ENCODE data around the gene ABHD12B. TPM values are rescaled to one million over a fixed set of nuclear protein-coding genes. Genes with fewer than 3 reads are reported as not detected.

ABHD12B gene
- total RNA-seq, 1 experiment from 2014 or later = 0.37 TPM

- Histone ChIP-seq H3K27me3 (replicated peaks; ENCODE audit: insufficient read depth, low read depth, low read length, poor library complexity) (no peaks in the 10 kb centered on the region), H3K4me1 (ENCODE audit: insufficient read depth, low read length, poor library complexity, severe bottlenecking) (no peaks in the 10 kb centered on the region), H3K4me3 (ENCODE audit: low read depth, low read length, poor library complexity, severe bottlenecking) (no peak overlapping the region), H3K27ac (ENCODE audit: low read depth, low read length, poor library complexity, severe bottlenecking) (no peak overlapping the region), H3K9me3 (ENCODE audit: low read depth, low read length, poor library complexity, severe bottlenecking) (no peaks in the 10 kb centered on the region), H3K36me3 (ENCODE audit: insufficient read depth, low read length, poor library complexity, severe bottlenecking) (no peaks in the 10 kb centered on the region)
- POLR2A ChIA-PET (ENCODE audit: low non-redundant PET) = no interaction called here
- TF ChIP-seq EZH2 (IDR thresholded peaks at IDR 0.05; ENCODE audit: borderline replicate concordance, low read depth, low read length, poor library complexity, severe bottlenecking) = no peak
- TF ChIP-seq CTCF (conservative IDR thresholded peaks at IDR 0.05; ENCODE audit: low read depth, low read length) = no peak
- intact Hi-C loops (cut with micrococcal nuclease; ENCODE audit: unreplicated experiment) = no loop called here
- CTCF ChIA-PET = no interaction called here
- no TSS peak for BruUV-seq (replicated peaks)
- DNase-seq (ENCODE audit: low spot score) = no peak
Observed at GRCh38 chr14:50837271-50837670, 34.6 kb upstream of the ABHD12B start.

GRCh38 chr14:50837850-50838470 lies 33.9 kb upstream of the ABHD12B start:
- DNase-seq (ENCODE audit: low spot score) = no peak
- POLR2A ChIA-PET (ENCODE audit: low non-redundant PET) = no interaction called here
- CTCF ChIA-PET = no interaction called here
- Histone ChIP-seq H3K9me3 (ENCODE audit: low read depth, low read length, poor library complexity, severe bottlenecking) (no peaks in the 10 kb centered on the region), H3K27me3 (replicated peaks; ENCODE audit: insufficient read depth, low read depth, low read length, poor library complexity) (no peaks in the 10 kb centered on the region), H3K27ac (ENCODE audit: low read depth, low read length, poor library complexity, severe bottlenecking) (no peak overlapping the region), H3K4me1 (ENCODE audit: insufficient read depth, low read length, poor library complexity, severe bottlenecking) (no peaks in the 10 kb centered on the region), H3K4me3 (ENCODE audit: low read depth, low read length, poor library complexity, severe bottlenecking) (no peak overlapping the region), H3K36me3 (ENCODE audit: insufficient read depth, low read length, poor library complexity, severe bottlenecking) (no peaks in the 10 kb centered on the region)
- intact Hi-C loops (cut with micrococcal nuclease; ENCODE audit: unreplicated experiment) = no loop called here
- BruUV-seq (replicated peaks) = no TSS peak
- TF ChIP-seq CTCF (conservative IDR thresholded peaks at IDR 0.05; ENCODE audit: low read depth, low read length) (no peak), EZH2 (IDR thresholded peaks at IDR 0.05; ENCODE audit: borderline replicate concordance, low read depth, low read length, poor library complexity, severe bottlenecking) (no peak)

GRCh38 chr14:50839048-50839447 lies 32.8 kb upstream of the ABHD12B start:
- H3K4me3 ChIP-seq (ENCODE audit: low read depth, low read length, poor library complexity, severe bottlenecking) = no peak overlapping the region
- POLR2A ChIA-PET (ENCODE audit: low non-redundant PET) = no interaction called here
- CTCF ChIA-PET = no interaction called here
- intact Hi-C loops (cut with micrococcal nuclease; ENCODE audit: unreplicated experiment) = no loop called here
- TF ChIP-seq CTCF (conservative IDR thresholded peaks at IDR 0.05; ENCODE audit: low read depth, low read length) (no peak), EZH2 (IDR thresholded peaks at IDR 0.05; ENCODE audit: borderline replicate concordance, low read depth, low read length, poor library complexity, severe bottlenecking) (no peak)
- no peak overlapping the region for H3K27ac ChIP-seq (ENCODE audit: low read depth, low read length, poor library complexity, severe bottlenecking)
- H3K36me3 ChIP-seq (ENCODE audit: insufficient read depth, low read length, poor library complexity, severe bottlenecking) = no peaks in the 10 kb centered on the region
- no peaks in the 10 kb centered on the region for H3K9me3 ChIP-seq (ENCODE audit: low read depth, low read length, poor library complexity, severe bottlenecking)
- no peaks in the 10 kb centered on the region for H3K27me3 ChIP-seq (replicated peaks; ENCODE audit: insufficient read depth, low read depth, low read length, poor library complexity)
- H3K4me1 ChIP-seq (ENCODE audit: insufficient read depth, low read length, poor library complexity, severe bottlenecking) = no peaks in the 10 kb centered on the region
- no peak for DNase-seq (ENCODE audit: low spot score)
- no TSS peak for BruUV-seq (replicated peaks)

Measured in A673 (cell line).